ENCODE measurements around the gene RHOU.

- no peak for TF ChIP-seq CTCF (IDR thresholded peaks at IDR 0.05)
- TF ChIP-seq POLR2A (IDR thresholded peaks at IDR 0.05): no peak
These were observed 15.6 kb downstream of the RHOU start for GRCh38 chr1:228750915-228751314.
